Breast epithelium (tissue), 4 donors: ENCODE data around the gene ISG20. TPM values are rescaled to one million over a fixed set of nuclear protein-coding genes. Genes with fewer than 3 reads are reported as not detected.

Experiments
- DNase-seq, 2 donors: peaks; one replicate each; pipeline ENCODE4 v3.0.0-alpha.2; 2019; ENCODE audit warnings: low spot score in 2 of 2
- H3K27ac ChIP-seq, 2 donors: fragments of 200-600 bp; sonication (generic) in 1 of 2; one replicate each; pipeline ENCODE4 v1.5.1; 2016 to 2019; ENCODE audit warnings: mild to moderate bottlenecking in 1 of 2
- H3K27me3 ChIP-seq, 2 donors: fragments of 200-600 bp; sonication (generic) in 1 of 2; one replicate each; pipeline versions ENCODE4 v1.5.1 to v1.6.0; 2017 to 2019; ENCODE audit warnings: control low read depth in 1 of 2, mild to moderate bottlenecking in 1 of 2
- H3K36me3 ChIP-seq: fragments of 200-600 bp; one replicate; pipeline ENCODE4 v1.5.1; 2019
- H3K4me1 ChIP-seq, 2 donors: fragments of 200-600 bp; sonication (generic); one replicate each; pipeline ENCODE4 v1.5.1; 2016 to 2019; ENCODE audit warnings: control low read depth in 1 of 2
- H3K4me3 ChIP-seq, 3 donors: fragments of 200-600 bp; sonication (generic); 1 replicate in 2 of 3; 2 replicates in 1 of 3; pipeline ENCODE4 v1.5.1; 2016 to 2019; ENCODE audit warnings: mild to moderate bottlenecking in 3 of 3, moderate library complexity in 2 of 3
- H3K9me3 ChIP-seq, 2 donors: fragments of 200-600 bp; sonication (generic) in 1 of 2; one replicate each; pipeline ENCODE4 v1.5.1; 2016 to 2019; ENCODE audit warnings: control low read depth in 1 of 2
- CTCF ChIP-seq, 3 donors: fragments of 450-650 bp; IDR thresholded peaks; one replicate each; pipeline ENCODE4 v1.5.1; 2016 to 2017; ENCODE audit warnings: antibody characterized with exemption in 3 of 3, mild to moderate bottlenecking in 3 of 3, moderate library complexity in 3 of 3
- POLR2A ChIP-seq: fragments of 450-650 bp; IDR thresholded peaks from one replicate; pipeline ENCODE4 v1.6.1; 2016; ENCODE audit warnings: antibody characterized with exemption, mild to moderate bottlenecking, moderate library complexity
- POLR2AphosphoS5 ChIP-seq, 3 donors: sonication (generic); formaldehyde crosslinking; IDR thresholded peaks; one replicate each; pipeline ENCODE4 v1.6.1; 2017; ENCODE audit warnings: antibody characterized with exemption in 3 of 3
- intact Hi-C: fragments of 100-400 bp; cut with DNase I; formaldehyde crosslinking; loops from one replicate; pipeline ENCODE4 v1.15.1; 2023; ENCODE audit warnings: low total_unique reads
- total RNA-seq, 3 donors: library from RNA; depleted of rRNA; stranded (reverse); fragments of >200 nt; gene quantifications; one replicate each; pipeline ENCODE4 v1.1.0, GENCODE V29; 2016

Gene ISG20
- total RNA-seq, 3 donors from 2014 or later = 7.4 to 34.4 (median 18.6) TPM

GRCh38 chr15:88655800-88656488 is 17.1 kb downstream of the ISG20 start:
- intact Hi-C loops = no loop called here
- no peak overlapping the region for H3K27ac ChIP-seq
- no peaks in the 10 kb centered on the region for H3K4me1 ChIP-seq
- no peaks in the 10 kb centered on the region for H3K9me3 ChIP-seq
- no peak for TF ChIP-seq POLR2AphosphoS5 (IDR thresholded peaks at IDR 0.05)
- no peak for TF ChIP-seq POLR2A
- no peak for TF ChIP-seq CTCF (IDR thresholded peaks at IDR 0.05)
- no peak for DNase-seq
- no peak overlapping the region for H3K4me3 ChIP-seq
- no peaks in the 10 kb centered on the region for H3K27me3 ChIP-seq
- no peaks in the 10 kb centered on the region for H3K36me3 ChIP-seq

DNA sequence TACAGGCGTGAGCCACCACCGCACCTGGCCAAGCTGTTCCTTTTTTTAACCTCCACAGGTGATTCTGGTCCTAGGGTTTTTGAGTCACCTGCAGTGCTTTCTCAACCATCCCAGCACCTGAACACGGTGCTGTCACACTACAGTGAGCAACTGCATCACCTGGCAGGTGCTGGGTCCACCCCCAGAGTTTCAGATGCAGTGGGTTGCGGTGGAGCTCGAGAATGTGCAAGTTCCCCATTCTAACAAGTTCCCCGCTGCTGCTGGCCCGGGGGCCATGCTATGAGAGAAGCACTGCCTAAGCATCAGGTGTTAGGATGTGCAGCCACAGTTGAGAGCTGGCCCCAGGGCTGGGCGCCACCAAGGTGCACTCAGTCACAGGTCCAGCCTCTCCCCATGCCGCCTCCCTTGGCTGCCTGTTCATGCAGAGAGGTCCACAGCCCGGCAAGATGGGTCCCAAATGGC is 18.0 kb downstream of the ISG20 start:
- Histone ChIP-seq H3K9me3 (no peaks in the 10 kb centered on the region), H3K4me1 (no peaks in the 10 kb centered on the region), H3K36me3 (no peaks in the 10 kb centered on the region), H3K4me3 (no peak overlapping the region), H3K27ac (no peak overlapping the region), H3K27me3 (no peaks in the 10 kb centered on the region)
- intact Hi-C loops = no loop called here
- no peak for DNase-seq
- no peak for TF ChIP-seq POLR2AphosphoS5 (IDR thresholded peaks at IDR 0.05)
- TF ChIP-seq CTCF (IDR thresholded peaks at IDR 0.05) = no peak
- no peak for TF ChIP-seq POLR2A

- Histone ChIP-seq H3K4me1 (no peaks in the 10 kb centered on the region), H3K9me3 (no peaks in the 10 kb centered on the region), H3K27me3 (no peaks in the 10 kb centered on the region), H3K4me3 (no peak overlapping the region), H3K27ac (no peak overlapping the region), H3K36me3 (no peaks in the 10 kb centered on the region)
- intact Hi-C loops = no loop called here
- TF ChIP-seq CTCF (IDR thresholded peaks at IDR 0.05) (peak; percentile 29 to 48 (median 40)), POLR2A (no peak), POLR2AphosphoS5 (IDR thresholded peaks at IDR 0.05) (no peak)
- no peak for DNase-seq
Measured at GRCh38 chr15:88657326-88658069, 18.7 kb downstream of the ISG20 start.

DNA sequence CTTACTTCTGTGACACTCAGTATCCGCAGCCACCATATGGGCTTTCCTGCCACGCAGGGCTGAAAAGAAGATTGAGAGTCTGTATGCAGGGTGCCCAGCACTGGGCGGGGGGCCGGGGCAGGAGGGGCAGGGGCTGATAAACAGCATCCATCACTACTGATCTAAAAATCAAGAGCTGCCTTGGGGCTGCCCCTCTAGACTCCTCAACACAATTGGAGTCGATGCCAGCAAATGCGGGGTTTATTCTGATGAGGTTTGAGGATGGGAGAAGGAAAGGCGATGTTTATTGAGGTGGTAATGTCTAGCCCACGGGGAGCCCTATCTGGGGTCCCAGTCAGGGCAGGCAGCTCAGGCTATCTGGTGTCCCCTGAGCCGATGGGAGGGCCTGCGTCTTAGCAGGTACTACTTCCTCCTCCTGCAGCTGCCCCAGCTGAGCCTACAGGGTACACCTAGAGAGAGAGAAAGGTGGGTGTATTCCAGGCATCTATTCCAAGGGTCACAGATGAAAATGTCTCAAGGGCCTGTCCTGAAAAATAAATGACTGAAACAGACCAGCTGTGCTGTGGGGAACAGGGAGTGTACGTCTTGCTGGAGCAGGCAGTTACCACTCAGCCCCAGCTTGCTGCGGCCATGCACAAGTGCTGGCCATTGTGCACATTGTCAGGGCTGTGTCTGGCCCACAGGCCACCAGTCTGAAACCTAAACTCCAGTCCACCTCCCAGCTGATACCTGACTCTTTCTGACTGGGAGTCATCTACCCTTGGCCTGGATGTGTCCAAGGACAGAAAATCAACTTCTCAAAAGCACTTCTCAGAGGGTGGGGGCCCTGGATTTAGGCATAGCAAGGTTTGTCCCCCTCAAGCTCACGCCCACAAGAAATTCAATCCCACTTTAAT is 19.5 kb downstream of the ISG20 start:
- no peak for DNase-seq
- H3K9me3 ChIP-seq = no peaks in the 10 kb centered on the region
- TF ChIP-seq CTCF (IDR thresholded peaks at IDR 0.05) (no peak), POLR2AphosphoS5 (IDR thresholded peaks at IDR 0.05) (no peak), POLR2A (no peak)
- no peaks in the 10 kb centered on the region for H3K4me1 ChIP-seq
- intact Hi-C loops = no loop called here
- no peak overlapping the region for H3K4me3 ChIP-seq
- H3K27me3 ChIP-seq = no peaks in the 10 kb centered on the region
- H3K36me3 ChIP-seq = no peaks in the 10 kb centered on the region
- H3K27ac ChIP-seq = no peak overlapping the region
